KOPT-K1 (cell line): Measurements from ENCODE around the gene NXPH2.
"Not testable (repeated sequence)": the region's sequence is repeated elsewhere in the genome, so short reads cannot be mapped to it uniquely, and the experiment has no call there.

Experiments used
- H3K27ac ChIP-seq: fragments of 200-600 bp; sonication (generic); 2 replicates; pipeline ENCODE4 v1.5.1; 2016; ENCODE audit warnings: antibody characterized with exemption, mild to moderate bottlenecking, low read depth, low read length; ENCODE audit not compliant: poor library complexity, severe bottlenecking
- H3K36me3 ChIP-seq: fragments of 200-600 bp; sonication (generic); 2 replicates; pipeline ENCODE4 v1.5.1; 2017; ENCODE audit warnings: antibody characterized with exemption, mild to moderate bottlenecking, low read length, moderate library complexity; ENCODE audit not compliant: insufficient read depth
- H3K9me3 ChIP-seq: fragments of 200-600 bp; sonication (generic); 2 replicates; pipeline ENCODE4 v1.5.1; 2017; ENCODE audit warnings: antibody characterized with exemption, low read length, mild to moderate bottlenecking; ENCODE audit not compliant: insufficient read depth, poor library complexity, severe bottlenecking

The NXPH2 gene

GRCh38 chr2:138775736-138776135 lies 4.5 kb downstream of the NXPH2 start:
- no peaks in the 10 kb centered on the region for H3K9me3 ChIP-seq
- H3K36me3 ChIP-seq: no peaks in the 10 kb centered on the region
- H3K27ac ChIP-seq: no peak overlapping the region

- H3K9me3 ChIP-seq: no peaks in the 10 kb centered on the region
- no peak overlapping the region for H3K27ac ChIP-seq
- H3K36me3 ChIP-seq: no peaks in the 10 kb centered on the region
Observed at GRCh38 chr2:138771534-138771933, 8.7 kb downstream of the NXPH2 start.

- no peaks in the 10 kb centered on the region for H3K36me3 ChIP-seq
- no peak overlapping the region for H3K27ac ChIP-seq
- H3K9me3 ChIP-seq: no peaks in the 10 kb centered on the region
Observed at GRCh38 chr2:138767101-138767500, 13.1 kb downstream of the NXPH2 start.

- H3K36me3 ChIP-seq: no peaks in the 10 kb centered on the region
- H3K9me3 ChIP-seq: no peaks in the 10 kb centered on the region
- H3K27ac ChIP-seq: no peak overlapping the region
Observed at GRCh38 chr2:138766464-138766863, 13.7 kb downstream of the NXPH2 start.

- Histone ChIP-seq H3K9me3 (no peaks in the 10 kb centered on the region), H3K27ac (no peak overlapping the region), H3K36me3 (no peaks in the 10 kb centered on the region)
Observed at GRCh38 chr2:138763971-138764370, 16.2 kb downstream of the NXPH2 start.

GRCh38 chr2:138762533-138762932 lies 17.7 kb downstream of the NXPH2 start:
- Histone ChIP-seq H3K27ac (no peak overlapping the region), H3K9me3 (no peaks in the 10 kb centered on the region), H3K36me3 (no peaks in the 10 kb centered on the region)

- no peaks in the 10 kb centered on the region for H3K36me3 ChIP-seq
- no peak overlapping the region for H3K27ac ChIP-seq
- H3K9me3 ChIP-seq: no peaks in the 10 kb centered on the region
Observed at GRCh38 chr2:138760676-138761075, 19.5 kb downstream of the NXPH2 start.

GRCh38 chr2:138757384-138757783 lies 22.8 kb downstream of the NXPH2 start:
- no peak overlapping the region for H3K27ac ChIP-seq
- no peaks in the 10 kb centered on the region for H3K9me3 ChIP-seq
- no peaks in the 10 kb centered on the region for H3K36me3 ChIP-seq

- no peaks in the 10 kb centered on the region for H3K9me3 ChIP-seq
- H3K36me3 ChIP-seq: no peaks in the 10 kb centered on the region
- no peak overlapping the region for H3K27ac ChIP-seq
Observed at GRCh38 chr2:138752197-138752956, 27.8 kb downstream of the NXPH2 start.

GRCh38 chr2:138744713-138745112 lies 35.5 kb downstream of the NXPH2 start:
- Histone ChIP-seq H3K27ac (no peak overlapping the region), H3K36me3 (no peaks in the 10 kb centered on the region), H3K9me3 (no peaks in the 10 kb centered on the region)

- Histone ChIP-seq H3K36me3 (no peaks in the 10 kb centered on the region), H3K27ac (no peak overlapping the region), H3K9me3 (no peaks in the 10 kb centered on the region)
Observed at GRCh38 chr2:138742441-138743057, 37.6 kb downstream of the NXPH2 start.

- Histone ChIP-seq H3K36me3 (no peaks in the 10 kb centered on the region), H3K27ac (no peak overlapping the region), H3K9me3 (peaks cover 4% of the 10 kb centered on the region)
Observed at GRCh38 chr2:138741851-138742250, 38.3 kb downstream of the NXPH2 start.

- not testable (repeated sequence) for H3K27ac ChIP-seq, H3K36me3 ChIP-seq
- H3K9me3 ChIP-seq: peaks cover 13% of the 10 kb centered on the region
Observed at GRCh38 chr2:138737009-138737554, 43.1 kb downstream of the NXPH2 start.

GRCh38 chr2:138732651-138733050 lies 47.5 kb downstream of the NXPH2 start:
- Histone ChIP-seq H3K9me3 (peaks cover 13% of the 10 kb centered on the region), H3K27ac (no peak overlapping the region), H3K36me3 (no peaks in the 10 kb centered on the region)

- Histone ChIP-seq H3K9me3 (no peaks in the 10 kb centered on the region), H3K36me3 (no peaks in the 10 kb centered on the region), H3K27ac (no peak overlapping the region)
Observed at GRCh38 chr2:138730497-138731030, 49.6 kb downstream of the NXPH2 start.
